Effector CD8-positive, alpha-beta T cell (primary cell): ENCODE results near the gene NKTR.
"Not testable (repeated sequence)": the region's sequence is repeated elsewhere in the genome, so short reads cannot be mapped to it uniquely, and the experiment has no call there.

Experiments
- DNase-seq: peaks from one replicate; lab custom pipeline; 2025; lab: John Stamatoyannopoulos, UW
- total RNA-seq, 4 experiments: gene quantifications; one replicate each; lab custom pipeline; 2026; lab: John Stamatoyannopoulos, UW

The NKTR gene
- 247 to 515 (median 401) reads per million in 4 experiments for total RNA-seq

GRCh38 chr3:42600111-42600957 lies at the start of gene NKTR:
TSS of gene NKTR (plus strand) at chr3:42600686. CDS start at chr3:42601007, 321 bp downstream.
- DNase-seq, result peak; percentile 100

- DNase-seq, result no peak
Measured at GRCh38 chr3:42552830-42553229, 47.7 kb upstream of the NKTR start.

- DNase-seq, result no peak
Measured at GRCh38 chr3:42556089-42556632, 44.3 kb upstream of the NKTR start.

GRCh38 chr3:42556817-42557216 lies 43.7 kb upstream of the NKTR start:
- DNase-seq, result not testable (repeated sequence)

- DNase-seq, result no peak
Measured at GRCh38 chr3:42557854-42558253, 42.6 kb upstream of the NKTR start.

- no peak for DNase-seq
Measured at GRCh38 chr3:42562047-42562907, 38.2 kb upstream of the NKTR start.

- no peak for DNase-seq
Measured at GRCh38 chr3:42569593-42570142, 30.8 kb upstream of the NKTR start.

- DNase-seq, result no peak
Measured at GRCh38 chr3:42572278-42572677, 28.2 kb upstream of the NKTR start.

GRCh38 chr3:42575137-42575741 lies 25.2 kb upstream of the NKTR start:
- no peak for DNase-seq

- DNase-seq, result no peak
Measured at GRCh38 chr3:42578054-42578453, 22.4 kb upstream of the NKTR start.

GRCh38 chr3:42579346-42579745 lies 21.1 kb upstream of the NKTR start:
- DNase-seq, result not testable (repeated sequence)

GRCh38 chr3:42581400-42581708 lies 19.1 kb upstream of the NKTR start:
- no peak for DNase-seq

GRCh38 chr3:42581709-42582473 lies 18.6 kb upstream of the NKTR start, which contains the start of gene SEC22C:
TSS of gene SEC22C (minus strand) at chr3:42581967. CDS start at chr3:42569046, 12,921 bp downstream.
- peak; percentile 92 for DNase-seq

GRCh38 chr3:42582474-42583070 lies 17.9 kb upstream of the NKTR start:
- no peak for DNase-seq

- no peak for DNase-seq
Measured at GRCh38 chr3:42588625-42589024, 11.9 kb upstream of the NKTR start.

GRCh38 chr3:42589382-42590109 lies 10.9 kb upstream of the NKTR start:
- DNase-seq, result no peak

GRCh38 chr3:42590989-42591756 lies 9.3 kb upstream of the NKTR start:
- no peak for DNase-seq

- DNase-seq, result no peak
Measured at GRCh38 chr3:42591811-42592210, 8.7 kb upstream of the NKTR start.

GRCh38 chr3:42593635-42594034 lies 6.9 kb upstream of the NKTR start:
- DNase-seq, result no peak
